NCI-H2196 (cell line): ENCODE results near the gene RTEL1.
"Not testable (repeated sequence)": the region's sequence is repeated elsewhere in the genome, so short reads cannot be mapped to it uniquely, and the experiment has no call there.

Experiments
- DNase-seq: peaks from one replicate; lab custom pipeline; 2025; ENCODE audit not compliant: unreplicated experiment; lab: John Stamatoyannopoulos, UW

RTEL1 gene

DNA sequence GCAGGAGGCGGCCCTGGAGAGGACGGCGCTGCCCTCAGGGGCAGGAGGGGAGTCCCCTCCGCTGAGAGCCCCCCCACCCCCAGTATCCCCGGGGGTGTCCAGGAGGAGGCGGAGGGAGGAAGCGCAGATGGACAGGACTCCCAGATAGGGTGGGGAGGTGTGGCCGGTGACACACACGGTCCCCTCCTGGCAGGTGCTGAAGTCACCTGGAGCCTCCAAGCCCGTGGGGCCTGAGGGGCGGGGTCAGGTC, 6.2 kb upstream of the RTEL1 start:
- peak; percentile 52 for DNase-seq

DNA sequence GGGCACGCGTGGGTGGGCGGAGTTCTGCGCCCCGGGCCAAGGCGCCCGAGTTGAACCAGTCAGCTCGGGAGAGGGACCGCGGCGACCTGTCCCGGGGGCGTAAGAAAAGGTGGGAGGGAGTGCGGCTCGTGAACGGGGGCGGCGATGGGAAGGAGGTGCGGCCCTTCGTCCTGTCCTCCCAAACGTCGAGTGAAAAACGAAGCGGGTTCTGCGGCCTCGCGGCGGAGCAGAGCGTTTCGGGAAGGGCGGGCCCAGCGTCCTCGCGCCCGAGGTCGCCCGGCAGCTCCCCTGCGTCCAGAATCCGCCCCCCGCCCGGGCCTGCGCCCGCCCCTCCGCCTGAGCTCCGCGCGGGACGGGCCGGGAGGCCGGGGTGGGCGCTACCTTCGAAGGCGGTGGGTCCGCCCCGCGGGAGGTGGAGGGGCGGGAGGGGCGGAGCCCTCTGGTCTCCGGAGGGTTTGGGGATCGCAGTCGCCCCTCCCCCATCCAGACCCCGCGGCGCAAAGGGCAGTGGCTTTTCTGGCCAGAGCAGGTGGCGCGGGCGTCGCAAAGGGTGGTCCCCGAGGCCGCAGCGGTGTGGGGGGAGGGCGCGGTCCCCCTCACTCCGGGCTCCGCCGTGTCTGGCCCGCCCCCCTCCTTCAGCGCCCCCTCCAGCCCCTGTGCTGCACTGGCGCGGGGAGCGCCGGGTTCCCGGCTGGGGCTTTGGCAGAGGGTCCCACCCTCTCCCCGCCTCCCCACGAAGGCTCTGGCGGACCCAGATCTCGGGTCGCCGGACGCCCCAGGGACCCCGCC, 5.7 kb upstream of the RTEL1 start:
- DNase-seq = peak; percentile 34

DNA sequence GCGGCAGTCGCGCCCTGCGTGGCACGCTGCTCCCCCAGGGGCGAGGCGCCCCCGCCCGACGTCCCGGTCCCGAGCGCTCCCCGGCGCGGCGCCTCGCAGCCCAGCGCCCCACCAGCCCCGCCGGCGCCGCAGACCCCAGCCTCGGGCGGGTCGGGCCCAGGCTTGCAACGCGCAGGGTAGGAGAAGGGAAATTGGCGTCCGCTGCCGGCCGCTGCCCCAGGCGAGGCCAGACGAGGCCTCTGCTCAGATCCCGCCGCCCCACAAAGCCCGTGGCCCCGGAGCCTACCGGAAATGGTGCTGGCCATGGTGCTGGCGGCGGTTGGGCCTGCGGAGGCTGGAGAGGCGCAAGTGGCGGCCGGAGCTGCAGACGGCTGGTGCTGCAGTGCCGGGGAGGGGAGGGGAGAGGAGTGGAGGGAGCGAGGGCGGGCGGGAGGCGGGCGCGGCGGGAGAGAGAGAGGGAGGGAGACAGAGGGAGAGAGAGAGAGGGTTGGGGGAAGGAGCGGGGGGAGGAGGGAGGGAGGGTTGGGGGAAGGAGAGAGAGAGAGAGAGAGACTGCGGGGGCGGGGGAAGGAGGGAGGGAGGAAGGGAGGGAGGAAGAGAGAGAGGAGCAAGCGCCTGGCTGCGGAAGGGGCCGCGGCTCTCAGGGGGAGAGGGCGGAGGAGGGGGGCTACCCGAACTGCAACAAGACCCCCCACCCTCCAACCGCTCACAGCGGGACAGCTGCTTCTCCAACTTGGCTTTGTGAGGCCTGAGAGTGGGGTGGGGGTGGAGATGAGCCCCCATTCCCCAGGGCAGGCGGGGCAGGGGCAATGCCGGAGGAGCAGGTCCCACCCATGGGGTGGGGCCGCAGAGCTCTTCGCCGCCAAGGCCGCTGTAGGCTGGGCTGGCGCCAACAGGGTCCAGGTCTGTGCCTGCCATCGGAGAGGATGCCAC, 4.8 kb upstream of the RTEL1 start, which contains the start of gene STMN3:
Gene STMN3, minus strand, starts transcription at position 384 of the 933 bp plus-strand sequence. Its CDS starts 79 bp downstream, at position 305.
- DNase-seq = peak; percentile 85

DNA sequence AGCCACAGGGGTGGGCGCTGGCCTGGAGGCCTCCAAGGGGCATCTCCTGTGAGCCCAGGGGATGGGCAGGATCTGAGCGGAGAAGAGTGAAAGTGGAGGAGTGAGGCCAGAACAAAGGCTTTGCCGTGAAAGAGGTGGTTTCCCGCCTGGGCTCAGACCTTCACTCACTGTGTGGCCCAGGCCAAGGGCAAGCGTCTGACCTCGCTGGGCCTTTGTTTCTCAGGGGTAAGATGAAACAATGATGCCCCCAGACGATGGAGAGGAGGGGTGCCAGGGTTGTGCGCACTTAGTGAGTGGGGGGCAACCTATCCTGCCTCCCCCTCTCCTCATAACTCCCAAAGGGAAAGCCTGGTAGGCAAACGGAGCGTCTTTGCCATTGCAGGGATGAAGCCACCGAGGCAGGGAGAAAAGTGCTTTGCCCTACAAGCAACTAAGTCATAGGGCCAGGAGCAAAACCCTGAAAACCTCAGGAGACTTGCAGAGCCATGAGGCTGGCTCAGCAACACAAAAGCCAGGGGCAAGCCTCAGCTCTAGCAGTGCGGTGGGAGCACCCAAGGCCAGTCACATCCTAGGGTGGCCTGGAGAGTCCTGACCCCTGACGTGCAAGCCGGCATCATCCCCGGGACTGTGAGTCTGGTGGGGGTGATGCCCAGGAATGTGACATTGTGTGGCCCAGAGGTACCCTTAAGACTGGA, 4.0 kb upstream of the RTEL1 start:
- DNase-seq = no peak

DNA sequence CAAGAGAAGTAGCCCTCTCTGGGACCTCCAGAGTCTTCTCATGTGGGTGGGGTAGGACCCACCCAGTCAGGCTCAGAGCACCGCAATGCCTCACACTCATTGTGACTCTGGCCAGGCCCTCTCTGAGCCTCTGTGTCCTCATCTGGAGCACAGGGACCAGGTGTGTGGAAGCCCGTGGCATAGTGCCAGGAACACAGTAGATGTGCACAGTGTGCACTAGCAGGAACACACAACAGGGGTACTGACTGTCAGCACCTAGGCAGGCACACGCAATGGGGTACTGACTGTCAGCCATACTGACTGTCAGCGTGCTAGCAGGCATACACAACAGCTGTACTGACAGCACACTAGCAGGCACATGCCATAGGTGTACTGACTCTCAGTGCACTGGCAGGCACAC, 2.9 kb upstream of the RTEL1 start:
- DNase-seq = peak; percentile 17

DNA sequence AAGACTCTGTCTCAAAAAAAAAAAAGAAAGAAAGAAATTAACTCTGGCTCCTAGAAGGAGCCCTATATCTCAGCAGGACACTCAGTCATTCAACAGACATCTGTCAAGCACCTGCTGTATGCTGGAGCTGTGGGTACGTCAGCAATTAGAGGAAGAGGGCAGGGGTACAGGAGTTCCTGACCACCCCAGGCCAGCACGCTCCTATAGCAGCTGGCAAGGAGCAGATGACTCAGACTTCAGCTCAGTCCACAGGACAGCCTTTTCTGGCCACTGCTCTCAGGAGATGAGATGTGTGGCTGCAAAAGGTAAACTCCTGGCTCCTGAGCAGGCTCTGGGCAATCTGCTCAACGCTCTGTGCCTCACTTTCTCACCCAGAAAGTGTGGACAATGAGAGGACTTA, 1.7 kb upstream of the RTEL1 start:
- no peak for DNase-seq

DNA sequence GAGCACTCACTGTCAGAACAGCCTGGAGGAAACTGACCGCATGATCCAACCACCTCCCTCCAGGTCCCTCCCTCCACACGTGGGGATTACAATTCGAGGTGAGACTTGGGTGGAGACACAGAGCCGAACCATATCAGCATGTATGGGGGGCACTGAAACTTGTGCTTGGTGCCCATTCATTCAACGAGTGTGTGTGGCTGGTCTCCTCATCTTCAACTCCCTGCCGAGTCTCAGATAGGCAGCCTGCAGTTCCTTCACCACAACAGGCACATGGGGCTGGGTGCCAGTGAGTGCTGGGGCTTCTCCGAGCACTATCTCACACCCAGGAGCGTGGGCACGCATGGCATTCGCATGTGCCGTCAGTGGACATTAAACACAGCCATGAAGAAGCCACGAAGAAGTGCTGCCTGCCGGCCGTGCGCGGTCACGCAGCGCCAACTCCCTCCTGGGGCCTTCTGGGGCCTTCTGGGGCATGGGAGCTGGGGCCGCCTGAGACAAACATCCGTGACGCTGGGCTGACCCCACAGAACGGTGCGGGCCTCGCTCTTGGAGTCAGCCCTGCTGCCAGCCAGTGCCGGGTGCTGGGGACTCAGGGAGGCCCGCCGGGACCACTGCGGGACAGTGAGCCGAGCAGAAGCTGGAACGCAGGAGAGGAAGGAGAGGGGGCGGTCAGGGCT, 714 bp upstream of the RTEL1 start:
- no peak for DNase-seq

DNA sequence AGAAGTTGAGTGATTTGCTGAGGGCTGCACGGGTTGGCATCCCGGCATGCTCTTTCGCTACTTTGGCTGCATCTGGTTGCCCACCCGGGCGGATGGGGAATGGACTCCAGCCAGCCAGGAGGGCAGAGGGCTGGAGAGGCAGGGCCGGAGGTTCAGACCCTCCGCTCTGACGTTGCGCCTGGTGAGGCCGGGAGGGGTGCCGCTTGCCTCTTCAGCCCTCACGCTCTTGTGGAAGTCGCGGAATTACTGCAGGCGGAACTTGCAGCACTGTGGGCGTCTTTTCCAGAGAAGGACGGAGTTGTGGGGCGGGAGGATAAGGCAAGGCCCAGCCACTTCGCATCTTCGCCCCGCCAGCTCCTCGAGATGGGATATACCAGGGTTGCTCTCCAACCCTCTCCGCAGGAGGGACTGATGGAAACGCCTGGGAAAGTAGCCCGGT, 656 bp downstream of the RTEL1 start:
- no peak for DNase-seq

DNA sequence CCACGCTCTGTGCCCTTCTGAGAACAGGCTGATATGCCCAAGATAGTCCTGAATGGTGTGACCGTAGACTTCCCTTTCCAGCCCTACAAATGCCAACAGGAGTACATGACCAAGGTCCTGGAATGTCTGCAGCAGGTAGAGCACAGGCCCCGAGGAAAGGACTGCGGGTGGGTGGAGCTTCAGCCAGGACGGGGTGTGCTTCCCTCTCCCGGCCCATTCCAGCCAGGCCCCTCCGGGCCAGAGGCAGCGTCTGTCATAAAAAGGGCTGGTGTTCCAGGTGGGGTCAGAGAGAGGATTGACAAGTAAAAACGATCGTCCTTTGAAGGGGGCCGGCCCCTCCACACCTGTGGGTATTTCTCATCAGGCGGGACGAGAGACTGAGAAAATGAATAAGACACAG, 1.3 kb downstream of the RTEL1 start:
- DNase-seq = no peak

DNA sequence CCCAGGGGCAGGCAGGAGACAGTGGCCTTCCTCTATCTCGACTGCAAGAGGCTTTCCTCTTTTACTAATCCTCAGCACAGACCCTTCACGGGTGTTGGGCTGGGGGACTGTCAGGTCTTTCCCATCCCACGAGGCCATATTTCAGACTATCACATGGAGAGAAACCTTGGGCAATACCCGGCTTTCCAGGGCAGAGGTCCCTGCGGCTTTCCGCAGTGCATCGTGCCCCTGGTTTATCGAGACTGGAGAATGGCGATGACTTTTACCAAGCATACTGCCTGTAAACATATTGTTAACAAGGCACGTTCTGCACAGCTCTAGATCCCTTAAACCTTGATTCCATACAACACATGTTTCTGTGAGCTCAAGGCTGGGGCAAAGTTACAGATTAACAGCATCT, 2.1 kb downstream of the RTEL1 start:
- DNase-seq = not testable (repeated sequence)

DNA sequence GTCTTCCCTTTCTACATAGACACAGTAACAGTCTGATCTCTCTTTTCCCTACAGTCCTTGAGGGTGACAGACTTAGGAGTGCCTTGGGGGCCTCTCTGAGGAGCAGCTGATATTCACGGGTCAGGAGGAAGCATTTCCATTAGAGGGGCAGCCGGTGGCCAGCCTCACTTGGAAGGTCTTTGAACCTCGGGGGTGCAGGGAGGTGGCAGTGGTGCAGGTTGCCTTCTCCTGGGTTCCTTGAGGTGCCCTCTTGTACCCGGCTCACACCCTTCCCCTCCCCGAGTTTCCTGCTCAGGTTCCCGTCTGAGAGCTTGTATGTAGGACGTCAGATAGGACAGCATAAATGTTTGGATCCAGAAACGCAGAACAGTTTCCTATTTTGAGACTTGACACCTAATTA, 2.5 kb downstream of the RTEL1 start:
- no peak for DNase-seq

DNA sequence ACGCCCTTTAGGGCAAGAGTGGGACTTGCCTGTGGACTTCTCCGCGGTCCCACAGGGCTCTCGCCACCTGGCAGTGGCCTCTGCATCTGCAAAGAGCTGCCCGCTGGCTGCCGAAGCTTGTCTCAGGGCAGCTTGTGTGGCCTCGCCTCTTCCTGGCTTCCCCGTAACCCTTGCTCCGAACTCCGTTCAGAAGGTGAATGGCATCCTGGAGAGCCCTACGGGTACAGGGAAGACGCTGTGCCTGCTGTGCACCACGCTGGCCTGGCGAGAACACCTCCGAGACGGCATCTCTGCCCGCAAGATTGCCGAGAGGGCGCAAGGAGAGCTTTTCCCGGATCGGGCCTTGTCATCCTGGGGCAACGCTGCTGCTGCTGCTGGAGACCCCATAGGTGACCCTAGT, 3.0 kb downstream of the RTEL1 start:
- DNase-seq = no peak

DNA sequence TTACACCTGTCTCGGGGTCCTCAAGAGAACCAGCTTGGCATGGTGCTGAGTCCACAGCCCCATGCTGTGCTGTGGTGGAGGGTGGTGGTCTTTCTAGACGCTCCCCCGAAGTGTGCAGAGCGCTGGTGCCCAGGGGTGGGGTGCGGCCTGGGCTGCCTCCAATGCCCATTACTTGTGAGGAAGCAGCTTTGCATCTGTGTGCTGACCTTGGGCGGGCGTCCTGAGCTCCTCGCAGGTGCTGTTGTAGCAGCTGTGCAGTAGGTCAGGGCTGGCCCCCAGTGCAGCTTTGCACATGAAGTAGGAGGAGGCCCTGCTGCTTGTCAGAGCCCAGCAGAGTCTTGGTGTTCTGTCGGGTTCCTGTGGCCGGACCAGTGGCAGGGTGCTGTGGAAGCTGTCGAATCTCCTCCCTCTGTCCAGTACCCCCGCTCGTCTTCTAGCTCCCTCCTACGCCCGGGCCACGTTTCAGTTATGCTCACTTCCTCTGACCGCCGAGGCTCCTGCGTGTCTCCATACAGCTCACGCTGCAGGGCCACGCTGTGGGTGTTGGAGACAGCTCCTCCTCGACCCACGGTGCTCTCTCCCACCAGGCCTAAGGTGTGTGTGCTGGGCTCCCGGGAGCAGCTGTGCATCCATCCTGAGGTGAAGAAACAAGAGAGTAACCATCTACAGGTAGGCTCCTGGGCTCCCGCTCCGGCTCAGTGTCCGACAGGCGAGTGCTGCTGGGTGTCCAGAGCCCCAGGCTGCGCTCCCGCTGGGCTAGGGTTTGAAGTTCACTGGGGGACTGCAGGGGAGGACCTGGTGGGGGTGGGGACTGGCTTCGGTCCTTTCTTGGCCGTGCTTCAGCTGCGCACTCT, 4.1 kb downstream of the RTEL1 start:
- DNase-seq = no peak

DNA sequence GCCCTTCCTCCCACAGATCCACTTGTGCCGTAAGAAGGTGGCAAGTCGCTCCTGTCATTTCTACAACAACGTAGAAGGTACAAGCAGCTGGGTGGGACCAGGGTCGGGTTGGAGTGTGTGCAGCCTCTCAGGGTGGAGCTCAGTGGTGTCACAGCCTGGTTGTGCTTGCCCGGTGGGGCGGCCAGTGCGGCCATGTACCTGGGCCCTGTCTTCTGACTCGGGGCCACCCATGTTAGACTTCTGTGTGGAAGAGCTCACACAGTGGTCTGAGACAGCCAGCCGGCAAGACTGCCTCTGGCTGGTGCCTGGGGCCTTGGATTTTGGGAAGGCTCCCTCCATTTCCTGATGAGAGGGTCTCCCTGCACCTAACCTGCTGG, 4.7 kb downstream of the RTEL1 start:
- no peak for DNase-seq

DNA sequence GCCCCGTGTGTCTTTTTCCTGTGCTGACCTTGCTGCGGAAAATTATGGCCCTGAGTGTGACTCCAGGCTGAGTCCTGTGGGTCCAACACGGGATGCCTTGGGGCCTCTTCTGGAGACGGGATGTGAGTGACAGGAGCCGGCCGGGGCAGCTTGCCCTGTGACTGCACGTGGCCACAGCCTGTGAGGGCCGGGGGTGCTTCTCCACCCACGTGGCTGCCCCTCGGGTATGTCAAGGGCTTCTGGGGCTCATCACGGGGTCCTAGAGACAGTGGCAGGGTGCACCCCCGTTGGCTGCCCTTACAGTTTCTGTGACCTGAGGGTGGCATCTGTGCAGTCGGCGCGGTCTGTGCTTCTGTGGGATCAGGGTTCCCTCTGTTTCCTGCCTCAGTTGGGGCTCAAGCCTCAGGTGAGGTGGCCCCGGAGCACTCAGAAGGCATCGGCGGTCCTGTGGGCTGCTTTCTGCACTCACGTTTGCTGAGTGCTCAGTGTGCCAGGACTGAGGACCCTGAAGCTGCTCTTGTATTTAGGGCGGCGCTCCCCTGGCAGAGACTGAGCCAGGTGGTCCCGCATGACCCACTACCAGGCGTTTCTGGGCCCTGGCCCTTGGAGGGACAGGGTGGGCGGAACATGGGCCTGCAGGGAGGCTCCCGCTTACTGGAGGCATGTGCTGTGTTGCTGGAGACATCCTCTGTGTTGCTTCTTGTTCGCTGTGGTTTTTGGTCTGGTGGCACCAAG, 5.4 kb downstream of the RTEL1 start:
- DNase-seq = no peak

DNA sequence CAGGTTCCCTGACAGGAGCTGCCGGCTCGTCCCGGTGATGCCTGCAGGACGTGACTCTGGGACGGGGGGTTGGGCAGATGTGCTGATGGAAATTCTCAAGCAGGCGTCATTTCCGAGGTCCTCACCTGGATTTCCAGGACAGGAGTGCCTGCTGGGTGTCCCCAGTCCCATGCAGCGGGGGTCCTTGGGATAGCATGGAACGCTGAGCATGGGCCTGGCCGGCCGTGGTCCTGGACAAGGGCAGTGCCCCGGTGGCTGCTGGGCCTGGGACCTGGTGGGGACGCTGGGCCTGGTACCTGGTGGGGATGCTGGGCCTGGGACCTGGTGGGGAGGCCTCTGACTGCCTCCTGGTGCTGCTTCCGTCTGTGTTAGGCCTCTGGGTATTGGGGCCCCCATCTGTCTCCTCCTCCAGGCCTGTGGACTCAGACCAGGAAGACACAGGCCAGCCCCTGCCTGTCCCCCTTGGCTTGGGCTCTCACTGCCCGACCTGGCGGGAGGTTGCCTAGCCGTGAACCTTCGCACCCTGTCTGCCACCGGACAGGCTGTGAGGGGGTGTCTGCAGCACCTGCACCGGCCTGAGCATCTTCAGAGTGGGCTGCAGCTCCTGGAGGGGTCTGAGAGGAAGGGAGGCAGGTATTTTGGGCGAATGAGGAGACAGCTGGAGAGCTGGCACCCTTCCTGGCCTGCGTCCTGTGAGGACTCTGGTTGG, 6.2 kb downstream of the RTEL1 start:
- no peak for DNase-seq

DNA sequence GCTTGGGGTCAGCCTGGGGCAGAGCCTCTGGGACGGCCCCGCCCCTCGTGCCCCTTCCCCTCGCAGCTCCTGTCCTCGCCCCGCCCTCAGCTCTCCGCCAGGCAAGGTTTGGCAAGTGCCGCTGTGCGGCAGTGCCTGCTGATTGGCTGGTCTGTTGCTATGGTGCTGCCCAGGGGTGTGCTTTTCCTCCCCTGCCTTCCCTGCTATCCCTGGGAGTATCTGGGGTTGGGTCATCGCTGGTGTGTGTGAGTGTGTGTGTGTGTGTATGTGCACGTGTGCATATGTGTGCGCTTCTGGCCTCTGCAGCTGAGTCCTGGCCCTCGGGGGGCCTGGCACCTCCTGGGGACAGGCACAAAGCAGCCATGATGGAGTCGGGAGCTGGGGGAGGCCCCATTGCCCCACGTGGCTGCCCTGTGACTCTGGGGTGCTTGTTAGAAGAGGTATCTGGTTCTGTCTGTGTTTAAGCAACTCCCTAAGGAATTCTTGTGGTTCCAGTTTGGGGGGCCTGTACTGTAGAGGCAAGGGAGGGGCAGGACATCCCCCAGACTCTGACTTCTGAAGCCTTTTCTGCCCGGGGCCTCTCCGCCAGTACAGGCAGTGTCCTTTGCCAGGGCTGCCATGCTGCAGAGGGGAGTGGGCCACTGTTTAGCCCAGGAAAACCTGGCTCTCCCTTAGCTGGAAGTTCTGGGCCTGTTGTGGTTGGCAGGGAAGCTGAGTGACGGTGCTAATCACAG, 6.9 kb downstream of the RTEL1 start:
- peak; percentile 83 for DNase-seq

DNA sequence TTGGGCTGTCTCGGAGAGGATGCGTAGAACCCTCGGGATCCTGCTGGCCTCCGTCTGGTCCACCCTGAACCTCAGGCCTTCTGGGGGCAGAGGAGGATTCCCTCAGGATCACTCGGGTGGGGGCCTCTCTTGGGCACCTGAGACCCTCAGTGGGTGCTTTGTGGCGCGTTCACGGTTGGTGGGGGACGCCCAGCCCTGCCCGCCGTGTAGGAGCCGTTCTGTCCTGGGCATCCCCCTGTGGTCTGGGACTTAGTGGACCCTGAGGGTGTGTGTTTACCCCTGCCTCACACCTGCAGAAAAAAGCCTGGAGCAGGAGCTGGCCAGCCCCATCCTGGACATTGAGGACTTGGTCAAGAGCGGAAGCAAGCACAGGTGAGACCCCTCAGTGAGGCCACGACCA, 7.6 kb downstream of the RTEL1 start:
- DNase-seq = no peak
